HepG2 (cell line): Measurements from ENCODE around the gene TBC1D2B.

ENCODE experiments used
- ASH2L ChIP-seq: fragments of 300-600, 200-600 bp; sonication (generic); IDR thresholded peaks from 2 replicates; pipeline ENCODE4 v1.7.0; 2017; ENCODE audit warnings: low read depth, mild to moderate bottlenecking, moderate library complexity, mixed read lengths, low read length; ENCODE audit not compliant: insufficient read length
- IRF1 ChIP-seq: sonication (generic); formaldehyde crosslinking; IDR thresholded peaks from 2 replicates; pipeline ENCODE4 v1.4.0; 2020; ENCODE audit warnings: low read depth, mild to moderate bottlenecking, missing genetic modification reagents
- NFYB ChIP-seq: sonication (generic); formaldehyde crosslinking; IDR thresholded peaks from 2 replicates; pipeline ENCODE4 v1.4.0; 2020; ENCODE audit warnings: missing genetic modification reagents
- SIX1 ChIP-seq: sonication (generic); formaldehyde crosslinking; IDR thresholded peaks from 2 replicates; pipeline ENCODE4 v1.4.0; 2020; ENCODE audit warnings: missing genetic modification reagents, borderline replicate concordance
- ZNF639 ChIP-seq: conservative IDR thresholded peaks from 2 replicates; pipeline ENCODE4 v1.6.1; 2018; ENCODE audit warnings: missing genetic modification reagents
- TF ChIP-seq, protein P1 (sequence below): sonication (generic); formaldehyde crosslinking; IDR thresholded peaks from 2 replicates; pipeline ENCODE4 v1.4.0; 2020; ENCODE audit warnings: missing genetic modification reagents

GRCh38 chr15:78071383-78071782 is 6.1 kb downstream of the TBC1D2B start:
- TF ChIP-seq ZNF639 (no peak), NFYB (CRISPR knock-in tag) (no peak), ASH2L (no peak), SIX1 (no peak), IRF1 (CRISPR knock-in tag) (no peak)
- TF ChIP-seq, protein P1, sequence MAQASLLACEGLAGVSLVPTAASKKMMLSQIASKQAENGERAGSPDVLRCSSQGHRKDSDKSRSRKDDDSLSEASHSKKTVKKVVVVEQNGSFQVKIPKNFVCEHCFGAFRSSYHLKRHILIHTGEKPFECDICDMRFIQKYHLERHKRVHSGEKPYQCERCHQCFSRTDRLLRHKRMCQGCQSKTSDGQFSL (CRISPR knock-in tag): no peak
